SK-N-SH (cell line): ENCODE measurements around the gene ZDHHC8.

Source experiments
- CHD2 ChIP-seq: fragments of 150-350 bp; IDR thresholded peaks from 2 replicates; pipeline ENCODE4 v1.6.1; 2018; ENCODE audit warnings: low read length; ENCODE audit not compliant: partially characterized antibody
- EP300 ChIP-seq, 2 experiments: IDR thresholded peaks; 2 replicates each; pipeline versions ENCODE4 v1.4.0 to v1.6.1; 2012; ENCODE audit warnings: borderline replicate concordance in 1 of 2, low read depth in 1 of 2, low read length in 1 of 2
- NFIC ChIP-seq: IDR thresholded peaks from 2 replicates; pipeline ENCODE4 v1.4.0; 2012; ENCODE audit warnings: borderline replicate concordance
- POLR2AphosphoS5 ChIP-seq: IDR thresholded peaks from 2 replicates; pipeline ENCODE4 v1.6.1; 2012; ENCODE audit warnings: low read depth, low read length
- RXRA ChIP-seq: IDR thresholded peaks from 2 replicates; pipeline ENCODE4 v1.4.0; 2012; ENCODE audit warnings: low read depth, mild to moderate bottlenecking, borderline replicate concordance
- TCF12 ChIP-seq: IDR thresholded peaks from 2 replicates; pipeline ENCODE4 v1.4.0; 2012
- TEAD4 ChIP-seq: IDR thresholded peaks from 2 replicates; pipeline ENCODE4 v1.4.0; 2012; ENCODE audit warnings: mild to moderate bottlenecking, borderline replicate concordance; ENCODE audit not compliant: insufficient read depth
- TF ChIP-seq, protein P1 (sequence below): fragments of 150-350 bp; IDR thresholded peaks from 2 replicates; pipeline ENCODE4 v1.6.1; 2017; ENCODE audit warnings: antibody characterized with exemption, low read length, low read depth, borderline replicate concordance
- TF ChIP-seq, protein P2 (sequence below): fragments of 200-600 bp; sonication (generic); IDR thresholded peaks from 2 replicates; pipeline ENCODE4 v1.6.1; 2017; ENCODE audit warnings: antibody characterized with exemption, mild to moderate bottlenecking, moderate library complexity
- TF ChIP-seq, protein P3 (sequence below): IDR thresholded peaks from 2 replicates; pipeline ENCODE4 v1.6.1; 2012; ENCODE audit warnings: mild to moderate bottlenecking, low read depth, low read length, moderate library complexity

DNA sequence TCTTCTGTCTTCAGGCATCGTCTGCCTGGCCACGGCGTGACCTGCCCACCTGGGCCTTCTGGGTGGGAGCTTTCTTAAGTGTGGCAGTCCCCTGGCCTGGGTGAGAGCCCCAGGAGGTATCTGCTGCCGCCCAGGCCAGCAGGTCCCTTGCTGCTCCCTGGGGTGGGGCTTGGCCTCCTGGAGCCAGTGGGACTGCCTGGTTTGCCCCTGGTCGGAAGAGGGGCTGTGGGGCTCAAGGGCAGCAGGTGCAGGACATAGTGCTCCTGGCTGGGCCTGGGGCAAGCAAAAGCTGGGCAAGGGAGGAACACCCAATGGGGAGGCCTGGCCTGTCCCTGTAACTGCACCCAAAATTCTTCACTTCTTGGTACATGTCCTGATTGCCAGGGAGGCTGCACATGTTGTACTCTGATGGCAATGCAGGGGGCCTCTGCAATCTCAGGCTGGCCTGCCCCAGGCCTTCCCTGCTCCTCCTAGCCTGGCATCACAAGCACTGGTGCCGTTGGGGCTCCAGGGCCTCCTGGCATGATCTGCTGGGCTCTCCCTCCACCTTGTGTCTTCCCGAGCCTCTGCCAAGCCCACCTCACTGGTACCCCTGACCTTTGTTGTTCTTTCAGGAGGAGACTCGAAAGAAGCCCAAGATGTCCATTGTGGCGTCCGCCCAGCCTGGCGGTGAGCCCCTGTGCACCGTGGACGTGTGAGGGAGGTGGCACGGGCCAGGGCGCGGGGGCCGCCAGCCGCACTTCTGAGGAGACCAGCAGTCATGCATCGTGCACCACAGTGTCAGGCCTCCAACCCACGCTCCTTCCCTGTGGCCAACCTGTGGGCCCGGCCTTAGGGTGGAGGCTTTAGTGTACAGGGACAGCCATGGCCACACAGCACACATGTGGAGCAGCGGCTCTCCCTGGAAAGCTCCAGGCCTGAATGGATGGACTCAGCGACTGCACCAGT lies 21.9 kb upstream of the ZDHHC8 start:
- TF ChIP-seq TCF12: no peak
- no peak for TF ChIP-seq TEAD4
- TF ChIP-seq, protein P1, sequence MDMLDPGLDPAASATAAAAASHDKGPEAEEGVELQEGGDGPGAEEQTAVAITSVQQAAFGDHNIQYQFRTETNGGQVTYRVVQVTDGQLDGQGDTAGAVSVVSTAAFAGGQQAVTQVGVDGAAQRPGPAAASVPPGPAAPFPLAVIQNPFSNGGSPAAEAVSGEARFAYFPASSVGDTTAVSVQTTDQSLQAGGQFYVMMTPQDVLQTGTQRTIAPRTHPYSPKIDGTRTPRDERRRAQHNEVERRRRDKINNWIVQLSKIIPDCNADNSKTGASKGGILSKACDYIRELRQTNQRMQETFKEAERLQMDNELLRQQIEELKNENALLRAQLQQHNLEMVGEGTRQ: no peak
- no peak; the same call in 1 of the 2 replicates for TF ChIP-seq POLR2AphosphoS5
- no peak for TF ChIP-seq NFIC
- TF ChIP-seq, protein P2, sequence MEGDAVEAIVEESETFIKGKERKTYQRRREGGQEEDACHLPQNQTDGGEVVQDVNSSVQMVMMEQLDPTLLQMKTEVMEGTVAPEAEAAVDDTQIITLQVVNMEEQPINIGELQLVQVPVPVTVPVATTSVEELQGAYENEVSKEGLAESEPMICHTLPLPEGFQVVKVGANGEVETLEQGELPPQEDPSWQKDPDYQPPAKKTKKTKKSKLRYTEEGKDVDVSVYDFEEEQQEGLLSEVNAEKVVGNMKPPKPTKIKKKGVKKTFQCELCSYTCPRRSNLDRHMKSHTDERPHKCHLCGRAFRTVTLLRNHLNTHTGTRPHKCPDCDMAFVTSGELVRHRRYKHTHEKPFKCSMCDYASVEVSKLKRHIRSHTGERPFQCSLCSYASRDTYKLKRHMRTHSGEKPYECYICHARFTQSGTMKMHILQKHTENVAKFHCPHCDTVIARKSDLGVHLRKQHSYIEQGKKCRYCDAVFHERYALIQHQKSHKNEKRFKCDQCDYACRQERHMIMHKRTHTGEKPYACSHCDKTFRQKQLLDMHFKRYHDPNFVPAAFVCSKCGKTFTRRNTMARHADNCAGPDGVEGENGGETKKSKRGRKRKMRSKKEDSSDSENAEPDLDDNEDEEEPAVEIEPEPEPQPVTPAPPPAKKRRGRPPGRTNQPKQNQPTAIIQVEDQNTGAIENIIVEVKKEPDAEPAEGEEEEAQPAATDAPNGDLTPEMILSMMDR: no peak
- TF ChIP-seq RXRA: no peak
- TF ChIP-seq, protein P3, sequence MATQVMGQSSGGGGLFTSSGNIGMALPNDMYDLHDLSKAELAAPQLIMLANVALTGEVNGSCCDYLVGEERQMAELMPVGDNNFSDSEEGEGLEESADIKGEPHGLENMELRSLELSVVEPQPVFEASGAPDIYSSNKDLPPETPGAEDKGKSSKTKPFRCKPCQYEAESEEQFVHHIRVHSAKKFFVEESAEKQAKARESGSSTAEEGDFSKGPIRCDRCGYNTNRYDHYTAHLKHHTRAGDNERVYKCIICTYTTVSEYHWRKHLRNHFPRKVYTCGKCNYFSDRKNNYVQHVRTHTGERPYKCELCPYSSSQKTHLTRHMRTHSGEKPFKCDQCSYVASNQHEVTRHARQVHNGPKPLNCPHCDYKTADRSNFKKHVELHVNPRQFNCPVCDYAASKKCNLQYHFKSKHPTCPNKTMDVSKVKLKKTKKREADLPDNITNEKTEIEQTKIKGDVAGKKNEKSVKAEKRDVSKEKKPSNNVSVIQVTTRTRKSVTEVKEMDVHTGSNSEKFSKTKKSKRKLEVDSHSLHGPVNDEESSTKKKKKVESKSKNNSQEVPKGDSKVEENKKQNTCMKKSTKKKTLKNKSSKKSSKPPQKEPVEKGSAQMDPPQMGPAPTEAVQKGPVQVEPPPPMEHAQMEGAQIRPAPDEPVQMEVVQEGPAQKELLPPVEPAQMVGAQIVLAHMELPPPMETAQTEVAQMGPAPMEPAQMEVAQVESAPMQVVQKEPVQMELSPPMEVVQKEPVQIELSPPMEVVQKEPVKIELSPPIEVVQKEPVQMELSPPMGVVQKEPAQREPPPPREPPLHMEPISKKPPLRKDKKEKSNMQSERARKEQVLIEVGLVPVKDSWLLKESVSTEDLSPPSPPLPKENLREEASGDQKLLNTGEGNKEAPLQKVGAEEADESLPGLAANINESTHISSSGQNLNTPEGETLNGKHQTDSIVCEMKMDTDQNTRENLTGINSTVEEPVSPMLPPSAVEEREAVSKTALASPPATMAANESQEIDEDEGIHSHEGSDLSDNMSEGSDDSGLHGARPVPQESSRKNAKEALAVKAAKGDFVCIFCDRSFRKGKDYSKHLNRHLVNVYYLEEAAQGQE: no peak
- TF ChIP-seq EP300 (IDR thresholded peaks at IDR 0.05; ENCODE audit: borderline replicate concordance in 1 of 2, low read depth in 1 of 2, low read length in 1 of 2): no peak
- no peak for TF ChIP-seq CHD2
